ENCODE measurements around the gene TCFL5.

DNA sequence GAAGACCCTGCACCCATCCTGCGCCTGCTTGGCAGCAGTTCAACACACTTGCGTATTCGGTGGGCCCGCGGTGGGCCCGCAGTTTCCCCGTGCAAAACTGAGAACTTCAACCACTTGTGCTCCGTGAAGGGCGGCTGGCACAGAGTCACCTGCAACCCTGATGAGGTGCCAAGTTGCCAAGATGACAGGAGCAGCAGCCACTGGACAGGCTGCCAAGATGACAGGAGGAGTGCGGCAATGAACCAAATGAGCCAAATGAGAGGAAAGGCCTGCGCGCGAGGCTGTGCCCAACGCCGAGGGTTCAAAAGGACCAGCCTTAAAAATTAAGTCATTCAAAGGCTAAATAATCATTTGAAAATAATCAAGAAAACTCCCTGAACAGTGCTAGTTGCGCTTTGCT lies 44.6 kb upstream of the TCFL5 start:
- TF ChIP-seq TAF1 (IDR thresholded peaks at IDR 0.05; ENCODE audit: borderline replicate concordance, insufficient read depth, low read length): no peak
- no peak for TF ChIP-seq POLR2AphosphoS5 (IDR thresholded peaks at IDR 0.05; ENCODE audit: low read depth, low read length)

All from PFSK-1 (cell line).